GM19467 (cell line): ENCODE results near the gene AATK.

Source experiments
- ATAC-seq: cut with Tn5 transposase; IDR thresholded peaks from one replicate; pipeline ENCODE4 v1.9.1; 2021; ENCODE audit warnings: mild to moderate bottlenecking, moderate library complexity; ENCODE audit not compliant: unreplicated experiment

Gene AATK, protein sequence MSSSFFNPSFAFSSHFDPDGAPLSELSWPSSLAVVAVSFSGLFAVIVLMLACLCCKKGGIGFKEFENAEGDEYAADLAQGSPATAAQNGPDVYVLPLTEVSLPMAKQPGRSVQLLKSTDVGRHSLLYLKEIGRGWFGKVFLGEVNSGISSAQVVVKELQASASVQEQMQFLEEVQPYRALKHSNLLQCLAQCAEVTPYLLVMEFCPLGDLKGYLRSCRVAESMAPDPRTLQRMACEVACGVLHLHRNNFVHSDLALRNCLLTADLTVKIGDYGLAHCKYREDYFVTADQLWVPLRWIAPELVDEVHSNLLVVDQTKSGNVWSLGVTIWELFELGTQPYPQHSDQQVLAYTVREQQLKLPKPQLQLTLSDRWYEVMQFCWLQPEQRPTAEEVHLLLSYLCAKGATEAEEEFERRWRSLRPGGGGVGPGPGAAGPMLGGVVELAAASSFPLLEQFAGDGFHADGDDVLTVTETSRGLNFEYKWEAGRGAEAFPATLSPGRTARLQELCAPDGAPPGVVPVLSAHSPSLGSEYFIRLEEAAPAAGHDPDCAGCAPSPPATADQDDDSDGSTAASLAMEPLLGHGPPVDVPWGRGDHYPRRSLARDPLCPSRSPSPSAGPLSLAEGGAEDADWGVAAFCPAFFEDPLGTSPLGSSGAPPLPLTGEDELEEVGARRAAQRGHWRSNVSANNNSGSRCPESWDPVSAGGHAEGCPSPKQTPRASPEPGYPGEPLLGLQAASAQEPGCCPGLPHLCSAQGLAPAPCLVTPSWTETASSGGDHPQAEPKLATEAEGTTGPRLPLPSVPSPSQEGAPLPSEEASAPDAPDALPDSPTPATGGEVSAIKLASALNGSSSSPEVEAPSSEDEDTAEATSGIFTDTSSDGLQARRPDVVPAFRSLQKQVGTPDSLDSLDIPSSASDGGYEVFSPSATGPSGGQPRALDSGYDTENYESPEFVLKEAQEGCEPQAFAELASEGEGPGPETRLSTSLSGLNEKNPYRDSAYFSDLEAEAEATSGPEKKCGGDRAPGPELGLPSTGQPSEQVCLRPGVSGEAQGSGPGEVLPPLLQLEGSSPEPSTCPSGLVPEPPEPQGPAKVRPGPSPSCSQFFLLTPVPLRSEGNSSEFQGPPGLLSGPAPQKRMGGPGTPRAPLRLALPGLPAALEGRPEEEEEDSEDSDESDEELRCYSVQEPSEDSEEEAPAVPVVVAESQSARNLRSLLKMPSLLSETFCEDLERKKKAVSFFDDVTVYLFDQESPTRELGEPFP (N-terminal part only)

DNA sequence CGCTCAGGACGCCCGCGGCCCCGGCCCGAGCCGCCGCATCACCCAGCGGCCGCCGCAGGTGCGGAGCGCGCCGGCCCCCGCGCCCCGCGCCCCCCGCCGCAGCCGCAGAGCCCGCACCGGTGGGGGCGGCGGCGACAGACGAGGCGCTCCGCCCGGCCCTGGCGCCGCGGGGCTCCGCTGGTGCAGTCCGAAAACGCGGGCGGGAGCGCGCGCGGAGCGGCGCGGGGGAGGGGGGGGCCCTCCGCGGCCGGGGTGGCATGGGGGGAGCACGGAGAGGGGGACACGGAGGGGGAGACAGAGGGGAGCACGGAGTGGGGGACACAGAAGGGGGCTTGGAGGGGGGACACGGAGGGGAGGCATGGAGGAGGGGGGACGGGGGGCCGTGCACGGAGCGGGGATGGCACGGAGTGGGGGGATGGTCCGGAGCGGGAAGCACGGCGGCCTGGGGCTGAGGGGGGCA lies at the start of gene AATK:
TSS of gene AATK (minus strand) at position 189 of the 460 bp plus-strand sequence. CDS start 229 bp downstream, outside the sequence.
- ATAC-seq, result no peak

DNA sequence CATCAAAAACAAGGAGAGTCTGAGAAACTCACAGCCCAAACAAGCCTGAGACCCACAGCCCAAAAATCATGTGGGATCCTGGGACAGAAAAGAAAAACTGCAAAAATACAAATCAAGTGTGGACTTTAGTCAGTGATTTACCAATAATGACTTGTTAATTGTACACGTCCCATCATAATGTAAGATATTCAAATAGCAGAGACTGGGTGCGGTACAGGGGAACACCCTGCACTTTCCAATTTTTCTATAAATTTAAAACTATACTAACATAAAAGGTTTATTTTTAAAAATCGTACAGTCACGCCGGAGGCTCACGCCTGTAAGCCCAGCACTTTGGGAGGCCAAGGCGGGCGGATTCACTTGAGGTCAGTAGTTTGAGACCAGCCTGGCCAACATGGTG lies 48.0 kb upstream of the AATK start:
- no peak for ATAC-seq

DNA sequence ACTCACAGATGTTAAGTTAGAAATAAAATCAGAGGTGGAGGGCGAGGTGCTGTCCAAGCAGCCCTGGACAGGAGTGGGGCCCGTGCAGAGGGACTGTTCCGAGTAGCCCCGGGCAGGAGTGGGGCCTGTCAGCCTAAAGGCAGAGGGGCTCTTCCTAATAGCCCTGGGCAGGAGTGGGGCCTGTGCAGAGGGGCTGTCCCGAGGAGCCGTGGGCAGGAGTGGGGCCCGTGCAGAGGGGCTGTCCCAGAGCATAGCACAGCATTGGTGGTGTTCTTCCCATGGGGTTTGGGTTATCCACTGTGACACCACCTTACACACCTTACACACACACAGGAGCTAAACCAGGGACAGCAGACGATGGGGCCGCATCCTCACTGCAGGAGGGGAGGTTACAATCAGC lies 46.3 kb upstream of the AATK start:
- ATAC-seq, result no peak

DNA sequence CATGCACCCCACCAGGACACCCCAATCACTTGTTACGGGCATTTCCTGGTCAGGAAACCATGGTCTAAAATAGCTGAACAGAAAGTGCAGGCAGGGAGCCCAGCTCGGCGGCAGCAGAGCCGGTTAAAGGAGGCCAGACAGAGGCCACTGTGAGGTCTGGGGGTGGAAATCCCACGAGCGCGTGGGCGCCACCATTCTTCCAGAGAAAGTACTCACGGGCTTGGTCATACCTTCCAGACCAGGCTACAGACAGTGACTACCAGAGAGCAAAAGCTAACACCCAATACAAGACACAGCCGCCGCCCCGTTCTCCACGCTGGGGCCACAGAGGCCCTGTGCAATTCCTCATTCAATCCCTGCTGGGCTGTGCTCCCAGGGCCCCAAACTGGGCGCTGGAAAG lies 44.8 kb upstream of the AATK start:
- ATAC-seq, result no peak

DNA sequence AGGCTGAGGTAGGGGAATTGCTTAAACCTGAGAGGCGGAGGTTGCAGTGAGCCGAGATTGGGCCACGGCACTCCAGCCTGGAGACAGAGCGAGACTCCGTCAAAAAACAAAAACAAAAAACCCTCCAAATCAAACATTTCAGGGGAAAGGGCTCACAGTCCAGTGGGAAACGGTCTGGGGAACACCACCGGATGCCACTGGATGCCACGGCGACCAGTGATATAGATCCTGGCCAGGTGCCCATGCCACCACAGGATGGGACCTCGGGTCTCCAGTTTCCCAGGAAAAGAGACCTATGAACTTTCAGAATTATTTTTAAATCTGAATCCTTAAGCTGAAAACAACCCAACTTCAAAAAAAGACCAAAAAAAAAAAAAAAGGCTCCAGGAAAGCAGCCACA lies 44.4 kb upstream of the AATK start:
- ATAC-seq, result no peak

DNA sequence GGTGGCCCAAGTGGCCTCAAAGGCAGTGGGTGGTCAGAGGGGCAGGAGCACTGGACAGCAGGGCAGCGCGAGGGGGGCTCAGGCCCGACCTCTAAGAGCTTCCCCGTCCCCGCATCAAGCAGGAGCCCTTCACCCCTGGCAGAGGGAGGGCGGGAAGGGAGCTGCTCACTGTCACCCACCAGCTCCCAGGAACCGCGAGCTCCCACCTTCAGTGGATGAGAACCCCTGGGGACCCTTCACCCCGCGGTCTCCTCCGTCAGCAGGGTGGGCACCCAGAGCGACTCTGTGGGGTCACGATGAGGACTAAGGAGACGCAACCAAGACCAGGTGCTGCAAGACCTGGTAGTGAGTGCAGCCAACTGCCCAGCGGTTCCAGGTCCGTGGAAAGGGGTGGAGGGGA lies 43.1 kb upstream of the AATK start:
- no peak for ATAC-seq

DNA sequence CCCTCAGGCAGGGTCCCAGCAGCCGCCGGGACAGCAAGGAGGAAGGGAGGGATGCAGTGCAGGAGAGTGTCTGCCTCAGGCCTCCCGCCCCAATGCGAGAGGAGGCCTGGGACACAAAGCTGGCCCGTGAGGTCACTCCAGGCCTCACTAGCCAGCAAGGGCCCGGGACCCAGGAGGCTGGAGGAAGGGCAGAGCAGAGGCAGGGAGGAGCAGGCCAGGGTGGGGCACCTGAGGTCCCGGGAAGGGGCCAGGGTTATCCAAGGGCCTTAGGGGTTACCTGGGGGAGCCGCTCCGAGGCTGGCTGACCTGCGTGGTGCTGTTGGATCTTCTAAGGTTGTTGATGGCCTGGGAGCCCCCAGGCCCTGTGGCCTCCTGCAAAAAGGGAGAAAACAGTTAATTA lies 42.6 kb upstream of the AATK start:
- no peak for ATAC-seq

DNA sequence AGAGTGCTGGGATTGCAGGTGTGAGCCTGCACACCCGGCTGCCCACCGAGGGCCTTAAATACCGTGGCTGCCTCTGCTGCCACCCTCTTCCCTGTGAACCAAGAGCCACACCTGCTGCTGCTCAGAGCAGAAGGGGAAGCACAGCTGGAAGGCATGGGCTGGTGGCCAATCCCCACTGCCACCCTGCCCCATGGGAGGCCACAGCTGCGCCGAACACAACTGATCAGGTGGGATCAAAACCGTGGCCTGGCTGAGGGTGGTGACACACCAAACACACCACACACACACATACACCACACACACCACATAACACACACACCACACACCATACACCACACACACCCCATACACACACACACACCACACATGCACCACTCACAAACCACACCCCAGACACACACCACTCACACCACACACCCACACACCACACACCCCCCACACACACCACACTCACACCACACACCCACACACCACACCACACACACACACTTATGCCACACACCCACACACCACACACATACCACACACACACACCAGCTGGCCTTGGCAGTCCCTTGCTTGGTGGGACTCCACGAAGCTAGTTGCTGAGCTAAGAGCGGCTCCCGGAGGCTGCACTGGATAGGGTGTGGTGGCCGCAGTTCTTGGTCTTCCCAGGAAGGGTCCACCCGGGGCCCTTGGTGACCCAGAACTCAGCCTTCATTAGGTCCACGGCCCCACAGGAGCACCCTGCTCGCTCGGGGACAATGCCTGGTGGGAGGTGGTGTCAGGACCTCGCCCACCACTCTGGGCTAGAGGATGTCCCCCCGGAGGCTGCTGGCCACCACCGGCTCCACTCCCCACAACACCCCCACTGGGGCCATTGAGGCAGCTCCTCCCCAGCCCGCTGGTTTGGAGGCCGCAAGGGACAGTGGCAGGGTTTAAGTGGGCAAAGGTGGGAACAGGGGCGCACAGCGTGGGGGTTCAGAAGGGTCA lies 41.9 kb upstream of the AATK start:
- no peak for ATAC-seq

DNA sequence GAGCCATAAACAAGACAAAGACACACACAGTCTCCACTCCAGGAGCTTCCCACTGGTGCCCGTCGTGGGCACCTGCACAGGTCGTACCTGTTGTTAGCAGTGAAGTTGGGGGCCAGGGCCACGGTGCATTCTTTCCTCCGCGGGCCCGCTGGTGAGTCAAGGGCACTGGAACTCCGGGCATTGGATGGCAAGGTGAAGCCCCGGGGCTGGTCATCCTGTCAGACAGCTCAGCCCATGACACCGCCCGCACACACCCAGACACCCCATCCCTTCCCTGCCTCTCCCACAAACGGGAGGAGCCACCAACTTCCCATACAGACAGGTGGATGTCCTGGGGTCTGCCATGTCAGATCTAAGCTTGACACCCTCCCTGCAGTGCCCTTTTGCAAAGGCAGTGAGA lies 40.6 kb upstream of the AATK start:
- ATAC-seq, result no peak

DNA sequence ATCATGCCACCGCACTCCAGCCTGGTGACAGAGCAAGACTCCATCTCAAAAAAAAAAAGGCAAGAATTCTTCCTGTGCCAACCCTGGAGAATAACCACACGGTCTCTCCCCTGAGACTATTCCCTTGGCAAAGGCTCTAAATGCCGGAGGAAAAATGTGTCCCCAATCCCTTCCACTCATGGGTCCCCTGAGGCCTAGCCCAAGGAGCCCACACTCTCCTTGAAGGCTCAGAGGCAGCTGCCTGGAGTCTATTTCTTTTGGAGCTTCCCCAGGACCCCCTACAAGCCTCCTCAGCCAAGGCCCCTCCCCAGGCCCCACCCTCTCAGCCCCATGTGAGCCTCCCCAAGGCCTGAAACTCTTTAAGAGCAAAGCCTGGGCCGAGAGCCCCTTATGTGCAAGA lies 40.1 kb upstream of the AATK start:
- ATAC-seq, result no peak

DNA sequence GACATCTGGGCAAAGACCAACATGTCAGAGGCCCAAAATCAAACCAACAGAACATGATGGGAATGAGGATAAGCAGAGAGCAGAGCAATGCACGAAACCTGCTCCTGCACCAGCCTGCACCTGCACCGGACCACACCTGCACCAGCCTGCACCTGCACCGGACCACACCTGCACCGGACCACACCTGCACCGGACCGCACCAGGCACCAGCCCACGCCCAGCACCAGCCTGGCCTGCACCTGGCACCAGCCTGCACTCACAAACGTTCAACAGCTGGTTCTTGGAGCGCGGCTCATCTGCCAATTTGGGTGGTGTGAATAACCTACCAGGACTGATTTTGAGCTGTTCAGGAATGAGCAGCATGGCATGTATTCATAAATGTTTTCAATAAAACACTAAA lies 38.6 kb upstream of the AATK start:
- no peak for ATAC-seq

DNA sequence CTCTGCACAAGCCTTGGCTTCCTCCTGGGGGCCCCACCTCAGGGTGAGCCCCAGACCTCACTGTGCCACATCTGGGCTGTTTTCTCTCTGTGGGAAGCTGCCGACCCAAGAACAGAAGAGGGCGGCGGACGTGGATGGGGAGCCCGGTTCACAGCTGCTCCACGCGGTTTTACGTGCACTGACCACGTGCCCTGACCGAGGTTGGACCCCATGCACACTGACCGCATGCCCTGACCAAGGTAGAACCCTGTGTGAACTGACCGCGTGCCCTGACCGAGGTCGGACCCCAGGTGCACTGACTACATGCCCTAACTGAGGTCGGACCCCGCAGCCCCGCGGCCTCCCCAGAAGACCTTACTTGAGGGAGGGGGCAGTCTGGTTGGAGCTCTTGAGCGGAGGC lies 37.1 kb upstream of the AATK start:
- no peak for ATAC-seq

DNA sequence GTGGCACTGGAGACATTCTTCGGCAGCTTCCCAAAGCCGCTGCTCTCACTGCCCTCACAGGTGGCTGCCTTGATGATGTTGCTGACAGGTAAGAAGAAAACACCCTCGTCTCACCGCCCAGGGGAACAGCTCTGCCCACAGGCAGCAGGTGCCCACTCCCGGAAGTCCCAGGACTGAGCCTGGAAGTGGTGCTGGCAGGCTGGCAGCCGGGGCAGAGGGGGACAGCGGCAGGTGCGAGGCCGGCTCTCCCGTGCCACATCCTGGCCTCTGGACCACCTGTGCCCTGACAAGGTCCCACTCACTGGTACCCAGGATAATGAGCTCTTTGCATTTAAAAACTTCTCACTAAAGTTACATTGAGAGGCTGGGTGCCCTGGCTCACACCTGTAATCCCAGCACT lies 36.3 kb upstream of the AATK start:
- ATAC-seq, result no peak

DNA sequence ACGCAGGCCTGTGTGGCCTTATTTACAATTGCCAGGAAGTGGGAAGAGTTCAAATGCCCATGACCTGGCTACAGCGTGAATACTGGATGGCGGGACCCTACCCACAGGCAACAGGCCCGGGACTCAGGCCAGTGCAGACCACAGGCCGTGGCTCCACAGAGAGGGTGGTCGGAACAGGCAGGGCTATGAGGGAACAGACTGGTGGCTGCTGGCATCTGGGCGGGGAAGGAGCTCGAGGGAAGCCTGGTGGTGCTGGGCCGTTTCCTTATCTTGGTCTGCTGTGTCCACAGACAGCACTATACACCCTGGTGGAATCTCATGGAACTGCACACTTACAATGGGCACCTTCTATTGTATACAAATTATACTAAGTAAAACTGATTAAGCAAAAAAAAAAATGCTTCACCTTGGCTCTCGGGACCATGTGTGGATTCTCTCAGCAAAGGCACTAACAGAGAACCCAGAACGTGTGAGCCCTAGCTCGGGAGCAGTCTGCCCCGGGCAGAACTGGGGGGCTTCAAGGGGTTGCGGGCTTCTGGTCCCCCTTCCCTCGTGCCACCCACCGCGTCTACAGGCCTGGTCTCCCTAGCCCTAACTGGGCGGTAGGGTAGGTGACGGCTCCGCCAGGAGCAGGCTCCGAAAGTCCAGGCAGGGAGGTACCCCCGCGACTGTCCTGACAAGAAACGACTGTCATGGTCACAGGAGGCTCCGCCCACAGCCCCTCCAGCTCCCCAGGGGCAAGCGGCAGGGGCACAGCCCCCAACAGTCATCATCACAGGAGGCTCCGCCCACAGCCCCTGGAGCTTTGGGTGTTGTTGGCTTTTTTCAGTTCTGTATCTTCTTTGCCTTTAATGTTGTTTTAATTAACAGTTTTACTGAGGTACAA lies 34.9 kb upstream of the AATK start:
- no peak for ATAC-seq

DNA sequence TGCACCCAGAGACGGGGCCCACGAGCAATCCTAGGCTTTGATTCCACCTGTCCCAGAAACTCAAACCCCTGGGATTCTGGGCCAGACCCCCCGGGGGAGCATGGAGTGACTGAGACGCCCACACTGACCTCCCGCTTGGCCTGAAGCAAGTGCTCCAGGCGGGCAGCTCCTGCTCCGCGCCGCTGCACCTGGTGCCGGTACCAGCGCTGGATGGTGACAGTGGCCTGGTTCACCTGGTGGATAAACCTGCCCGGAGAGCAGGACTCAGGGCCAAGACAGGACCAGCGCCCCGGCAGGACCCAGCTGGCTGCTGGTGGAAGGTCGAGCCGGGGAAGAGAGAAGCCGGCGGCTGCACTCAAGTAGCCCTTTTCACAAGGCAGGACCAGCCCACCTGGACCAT lies 34.2 kb upstream of the AATK start:
- ATAC-seq, result no peak

DNA sequence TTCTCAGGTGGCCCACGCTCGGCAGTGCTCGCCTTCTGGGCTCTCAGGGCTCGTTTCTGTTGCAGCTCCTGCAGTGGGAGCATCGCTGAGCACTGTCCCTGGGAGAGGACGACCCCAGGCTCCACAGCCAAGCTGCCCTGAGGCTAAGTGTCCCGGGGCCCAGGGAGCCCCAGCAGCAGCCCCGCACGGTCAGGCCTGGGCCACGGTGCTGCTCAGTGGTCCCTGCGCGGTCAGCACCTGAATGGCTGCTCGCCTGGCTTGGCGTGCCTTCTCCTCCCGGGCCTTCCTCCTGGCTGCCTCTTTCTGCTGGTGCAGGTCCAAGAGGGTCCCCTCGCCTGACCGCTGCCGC lies 33.4 kb upstream of the AATK start:
- no peak for ATAC-seq

DNA sequence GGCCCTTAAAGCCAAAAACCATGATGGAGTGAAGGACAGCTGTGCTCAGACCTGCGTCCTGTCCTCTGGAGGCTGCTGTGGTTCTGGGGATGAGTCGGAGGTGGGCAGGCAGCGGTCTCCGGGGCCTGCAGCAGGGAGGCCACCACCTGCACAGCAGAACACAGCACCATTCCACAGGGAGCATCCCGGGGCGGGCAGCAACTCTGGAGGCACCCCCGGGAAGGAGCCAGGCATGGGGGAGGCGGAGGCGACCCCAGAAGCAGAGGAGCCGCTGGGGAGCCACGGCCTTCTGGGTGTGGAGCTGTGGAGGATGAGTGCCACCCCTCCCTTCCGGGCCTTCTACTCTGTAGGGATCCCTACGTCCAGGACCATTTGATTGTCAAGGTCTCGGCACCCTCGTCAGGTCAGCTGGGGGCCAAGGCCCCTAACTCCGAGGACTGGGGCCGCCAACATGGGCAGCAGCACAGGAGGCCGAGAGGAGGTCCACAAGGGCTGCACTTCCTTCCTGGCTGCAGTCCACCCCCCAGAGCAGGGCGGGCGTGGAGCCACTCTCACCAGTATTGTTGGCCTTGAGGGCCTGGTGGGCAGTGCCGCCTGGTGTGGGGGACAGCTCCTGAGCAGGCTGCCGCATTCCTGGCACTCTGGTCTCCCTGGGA lies 32.9 kb upstream of the AATK start:
- no peak for ATAC-seq

DNA sequence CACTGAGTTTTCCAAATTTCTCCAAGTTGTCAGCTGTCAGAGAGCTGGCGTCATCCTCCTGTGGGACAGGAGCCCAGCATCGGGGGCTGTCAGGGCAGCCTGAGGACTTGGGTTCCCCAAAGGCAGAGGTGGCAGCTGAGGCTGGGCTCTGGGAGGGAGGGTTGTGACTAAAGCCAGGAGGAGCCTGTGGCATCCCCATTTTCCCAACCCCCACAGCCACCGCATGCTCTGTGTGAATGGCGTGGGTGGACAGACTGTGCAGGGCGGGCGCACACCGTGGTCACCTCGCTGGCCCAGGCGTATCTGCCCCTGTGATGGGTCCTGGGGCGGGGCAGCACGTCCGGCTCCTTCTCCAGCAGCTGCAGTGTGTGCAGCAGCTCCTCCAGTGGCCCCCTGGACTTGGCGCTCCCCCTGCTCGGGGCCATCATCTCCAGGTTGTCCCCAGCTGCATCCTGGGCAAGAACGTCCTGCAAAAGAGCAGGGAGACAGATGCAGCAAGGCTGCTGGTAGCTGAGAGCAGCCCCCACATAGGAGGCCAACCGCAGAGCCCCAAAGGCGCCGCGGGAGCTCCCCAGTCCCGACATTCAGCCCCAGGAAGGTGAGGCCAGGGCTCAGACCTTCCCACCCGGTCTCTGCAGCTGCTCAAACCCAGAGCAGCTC lies 31.9 kb upstream of the AATK start:
- ATAC-seq, result no peak
